Spleen (tissue), 7 donors: Measurements from ENCODE around the gene SMARCE1.

Source experiments
- CTCF ChIP-seq, 11 experiments: fragments of 200-600 bp in 7 of 11; fragments of 450-650 bp in 4 of 11; sonication (generic) in 4 of 11; IDR thresholded peaks in 8 of 11; conservative IDR thresholded peaks in 3 of 11; 1 replicate in 7 of 11; 2 replicates in 4 of 11; pipeline versions ENCODE4 v1.4.0 to v1.8.0; 2016 to 2021; ENCODE audit warnings: antibody characterized with exemption in 11 of 11, inconsistent platforms in 4 of 11, mild to moderate bottlenecking in 1 of 11
- POLR2AphosphoS5 ChIP-seq, 3 donors: sonication (generic); formaldehyde crosslinking; IDR thresholded peaks; one replicate each; pipeline ENCODE4 v1.5.1; 2017; ENCODE audit warnings: antibody characterized with exemption in 3 of 3
- donor health status: DM: no; HTN: no; CAD: no; lungs with moderate emphysema.
- donor health status: DM: no; HTN: no; CAD: no.
- donor health status: DM: no; HTN: no; CAD: no.

GRCh38 chr17:40590742-40591141, 56.9 kb downstream of the SMARCE1 start:
- TF ChIP-seq POLR2AphosphoS5 (IDR thresholded peaks at IDR 0.05) (no peak), CTCF (IDR thresholded peaks at IDR 0.05 in 8 of 11, conservative IDR thresholded peaks at IDR 0.05 in 3 of 11) (no peak)
